Peyer's patch (tissue), 4 donors: Measurements from ENCODE around the gene CDH4.

ENCODE experiments used
- CTCF ChIP-seq, 6 experiments: fragments of 450-650 bp in 4 of 6; fragments of 200-600 bp in 2 of 6; sonication (generic) in 1 of 6; IDR thresholded peaks; one replicate each; pipeline ENCODE4 v1.5.1; 2017 to 2019; ENCODE audit warnings: antibody characterized with exemption in 6 of 6, mild to moderate bottlenecking in 3 of 6, moderate library complexity in 1 of 6
- POLR2A ChIP-seq, 2 donors: fragments of 450-650 bp; IDR thresholded peaks; one replicate each; pipeline ENCODE4 v1.5.1; 2017; ENCODE audit warnings: antibody characterized with exemption in 2 of 2, mild to moderate bottlenecking in 2 of 2, moderate library complexity in 2 of 2

- no peak for TF ChIP-seq CTCF (IDR thresholded peaks at IDR 0.05)
- no peak for TF ChIP-seq POLR2A (IDR thresholded peaks at IDR 0.05)
Observed at GRCh38 chr20:61267241-61267640, 15.2 kb downstream of the CDH4 start.
